NCI-H82 (cell line): ENCODE measurements around the gene CYP2A7.
"Not testable (repeated sequence)": the region's sequence is repeated elsewhere in the genome, so short reads cannot be mapped to it uniquely, and the experiment has no call there.

ENCODE experiments used
- DNase-seq: peaks from one replicate; lab custom pipeline; 2025; lab: John Stamatoyannopoulos, UW

Gene CYP2A7

DNA sequence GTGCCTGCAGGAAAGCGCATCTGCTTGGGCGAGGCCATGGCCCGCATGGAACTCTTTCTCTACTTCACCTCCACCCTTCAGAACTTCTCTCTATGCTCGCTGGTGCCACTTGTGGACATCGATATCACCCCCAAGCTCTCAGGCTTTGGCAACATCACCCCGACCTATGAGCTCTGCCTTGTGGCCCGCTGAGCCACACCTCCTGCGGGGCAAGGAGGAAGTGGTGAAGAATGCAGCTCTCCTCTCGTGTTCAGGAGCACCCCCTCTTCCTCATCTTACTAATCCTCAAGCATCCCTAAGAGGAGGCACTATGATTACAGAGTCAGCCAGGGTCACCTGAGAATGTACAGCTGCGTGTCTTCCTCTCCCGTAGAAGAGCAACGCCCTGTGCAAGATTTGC, 17.9 kb upstream of the CYP2A7 start:
- DNase-seq = not testable (repeated sequence)

DNA sequence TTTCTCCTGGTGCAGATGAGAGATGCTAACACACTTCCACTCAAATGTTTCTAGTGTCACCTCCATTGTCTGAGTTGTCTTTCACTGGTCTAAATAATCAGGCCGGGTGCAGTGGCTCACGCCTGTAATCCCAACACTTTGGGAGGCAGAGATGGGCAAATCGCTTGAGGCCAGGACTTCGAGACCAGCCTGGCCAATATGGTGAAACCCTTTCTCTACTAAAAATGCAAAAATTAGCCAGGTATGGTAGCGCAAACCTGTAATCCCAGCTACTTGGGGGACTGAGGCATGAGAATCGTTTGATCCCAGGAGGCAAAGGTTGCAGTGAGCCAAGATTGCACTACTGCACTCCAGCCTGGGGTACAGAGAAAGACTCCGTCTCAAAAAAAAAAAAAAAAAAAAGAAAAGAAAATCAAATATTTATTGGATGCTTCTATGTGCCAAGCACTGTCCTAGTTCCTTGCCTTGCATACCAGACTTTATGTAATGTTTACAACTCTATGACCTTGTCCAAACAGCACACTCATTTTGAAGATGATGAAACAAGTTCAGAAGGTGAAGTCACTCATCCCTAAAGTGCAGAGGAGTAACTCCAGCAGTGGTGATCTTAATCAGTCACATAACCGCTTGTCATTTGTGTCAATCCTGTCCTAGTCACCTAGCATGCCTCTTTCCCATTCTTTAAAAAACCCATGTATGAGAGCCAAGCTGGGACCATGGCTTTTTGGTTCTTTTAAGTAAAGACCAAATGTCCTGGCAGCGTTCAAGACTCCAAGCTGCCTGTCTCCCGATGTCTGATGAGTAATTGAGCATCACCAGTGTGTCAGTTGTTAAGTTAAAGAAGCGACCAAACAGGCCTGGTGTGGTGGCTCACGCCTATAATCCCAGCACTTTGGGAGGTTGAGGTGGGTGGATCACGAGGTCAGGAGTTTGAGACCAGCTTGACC, 15.1 kb upstream of the CYP2A7 start:
- not testable (repeated sequence) for DNase-seq

GRCh38 chr19:40896418-40896796, 14.4 kb upstream of the CYP2A7 start:
- no peak for DNase-seq

DNA sequence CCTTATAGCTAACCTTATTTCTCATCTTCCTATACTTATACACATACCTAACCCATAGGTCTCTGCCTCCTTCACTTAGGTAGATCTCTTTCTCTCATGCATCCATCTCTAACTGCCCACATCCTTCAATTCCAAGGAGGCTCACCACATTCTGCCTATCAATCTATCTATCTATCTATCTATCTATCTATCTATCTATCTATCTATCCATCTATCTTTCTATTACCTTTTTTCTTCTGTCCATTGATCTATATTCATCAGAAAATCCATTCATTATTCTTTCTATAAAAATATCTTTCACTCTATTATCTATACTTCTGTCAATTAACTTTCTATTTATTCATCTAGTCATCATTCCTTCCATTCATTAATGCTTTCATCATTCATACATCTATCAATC, 11.1 kb upstream of the CYP2A7 start:
- no peak for DNase-seq

GRCh38 chr19:40889366-40889765, 7.3 kb upstream of the CYP2A7 start:
- no peak for DNase-seq

- no peak for DNase-seq
These were observed 6.2 kb upstream of the CYP2A7 start for GRCh38 chr19:40888191-40888590.

- not testable (repeated sequence) for DNase-seq
These were observed 2.3 kb upstream of the CYP2A7 start for GRCh38 chr19:40884187-40884931.

- DNase-seq = not testable (repeated sequence)
These were observed 2.7 kb downstream of the CYP2A7 start for GRCh38 chr19:40879349-40879748.

- peak; percentile 5 for DNase-seq
These were observed 6.5 kb downstream of the CYP2A7 start for GRCh38 chr19:40875526-40875951.

- DNase-seq = not testable (repeated sequence)
These were observed 7.2 kb downstream of the CYP2A7 start for GRCh38 chr19:40874874-40875273.

- not testable (repeated sequence) for DNase-seq
These were observed 8.2 kb downstream of the CYP2A7 start for GRCh38 chr19:40873873-40874272.

GRCh38 chr19:40872209-40872608, 9.8 kb downstream of the CYP2A7 start:
- no peak for DNase-seq

DNA sequence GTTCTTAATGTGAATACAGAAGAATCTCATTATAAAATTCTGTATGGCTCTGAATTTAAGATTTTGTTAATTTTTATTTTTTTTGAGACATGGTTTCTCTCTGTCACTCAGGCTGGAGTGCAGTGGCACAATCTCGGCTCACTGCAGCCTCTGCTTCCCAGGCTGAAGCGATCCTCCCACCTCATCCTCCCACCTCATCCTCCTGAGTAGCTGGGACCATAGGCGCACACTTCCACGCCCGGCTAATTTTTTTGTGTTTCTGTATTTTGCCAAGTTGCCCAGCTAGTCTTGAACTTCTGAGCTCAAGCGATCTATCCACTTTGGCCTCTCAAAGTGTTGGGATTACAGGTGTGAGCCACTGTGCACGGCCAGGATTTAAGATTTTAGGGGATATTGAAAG, 14.3 kb downstream of the CYP2A7 start:
- no peak for DNase-seq

GRCh38 chr19:40864739-40865496, 17.1 kb downstream of the CYP2A7 start:
- DNase-seq = not testable (repeated sequence)

DNA sequence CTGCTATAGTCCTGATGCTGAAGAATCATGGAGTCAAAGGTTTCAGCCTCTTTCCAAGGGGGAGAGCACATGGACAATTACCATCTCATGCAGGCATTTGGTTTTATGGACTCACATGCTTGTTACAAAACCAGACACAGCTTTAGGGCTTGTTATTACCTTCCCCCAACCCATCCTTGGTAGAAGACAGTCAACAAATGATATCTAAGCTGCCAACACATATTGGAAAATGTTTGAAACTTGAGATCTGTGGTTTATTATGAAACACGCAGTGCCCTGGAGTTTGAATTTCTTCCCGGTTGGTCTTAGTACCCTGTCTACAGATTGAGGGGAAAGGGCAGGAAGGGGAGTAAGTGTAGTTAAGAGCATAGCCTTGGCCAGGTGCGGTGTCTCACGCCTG, 19.2 kb downstream of the CYP2A7 start:
- DNase-seq = no peak

- DNase-seq = no peak
These were observed 19.7 kb downstream of the CYP2A7 start for GRCh38 chr19:40862333-40862732.

DNA sequence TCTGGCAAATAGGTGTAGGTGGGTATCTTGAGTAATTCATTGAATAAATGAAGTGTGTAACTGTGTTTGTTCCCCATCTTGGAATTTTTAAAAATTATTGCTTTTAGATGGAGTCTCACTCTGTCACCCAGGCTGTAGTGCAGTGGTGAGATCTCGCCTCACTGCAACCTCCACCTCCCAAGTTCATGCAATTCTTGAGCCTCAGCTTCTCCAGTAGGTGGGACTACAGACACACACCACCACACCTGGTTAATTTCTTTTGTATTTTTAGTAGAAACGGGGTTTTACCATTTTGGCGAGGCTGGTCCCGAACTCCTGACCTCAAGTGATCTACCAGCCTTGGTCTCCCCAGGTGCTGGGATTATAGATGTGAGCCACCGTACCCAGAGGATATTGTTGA, 23.9 kb downstream of the CYP2A7 start:
- no peak for DNase-seq

- not testable (repeated sequence) for DNase-seq
These were observed 29.4 kb downstream of the CYP2A7 start for GRCh38 chr19:40852467-40853152.

- not testable (repeated sequence) for DNase-seq
These were observed 31.8 kb downstream of the CYP2A7 start, which contains the start of gene CYP2A6 for GRCh38 chr19:40850277-40850676. Gene CYP2A6, minus strand, starts transcription at chr19:40850447. Its CDS starts 21 bp downstream, at chr19:40850426.

GRCh38 chr19:40846722-40847121, 35.3 kb downstream of the CYP2A7 start:
- DNase-seq = not testable (repeated sequence)

GRCh38 chr19:40843653-40844052, 38.4 kb downstream of the CYP2A7 start:
- peak; percentile 14 for DNase-seq
